Panc1 (cell line): ENCODE data around the gene TRH. TPM values are rescaled to one million over a fixed set of nuclear protein-coding genes. Genes with fewer than 3 reads are reported as not detected.

Experiments used
- ATAC-seq: fragments of 200-7000 bp; cut with Tn5 transposase; 2 replicates; pipeline ENCODE4 v1.9.1; 2020; ENCODE audit warnings: mild to moderate bottlenecking, moderate library complexity
- BruUV-seq: library from RNA; stranded (reverse); fragments of 400-500 nt; replicated peaks from 2 replicates; lab custom pipeline; 2021; lab: Mats Ljungman, UMichigan
- CTCF ChIA-PET: fragments of 300-600 bp; sonication (Branson Sonifier 250); formaldehyde crosslinking; loops from one replicate; lab custom pipeline; 2022; ENCODE audit warnings: antibody characterized with exemption; lab: Charles Lee
- POLR2A ChIA-PET: fragments of 300-600 bp; sonication (Branson Sonifier 250); formaldehyde crosslinking; loops from one replicate; lab custom pipeline; 2022; ENCODE audit warnings: antibody characterized with exemption; lab: Charles Lee
- DNase-seq: peaks from one replicate; pipeline ENCODE4 v3.0.0-alpha.2; 2010; ENCODE audit warnings: low read depth, low spot score
- H3K27ac ChIP-seq: 2 replicates; pipeline ENCODE4 v1.5.1; 2011; ENCODE audit warnings: mild to moderate bottlenecking, low read length, inconsistent platforms
- H3K27me3 ChIP-seq: fragments of 200-500 bp; sonication (Bioruptor generic); 2 replicates; pipeline ENCODE4 v1.6.0; 2014; ENCODE audit warnings: low read length, inconsistent platforms; ENCODE audit not compliant: control insufficient read depth, insufficient read depth
- H3K36me3 ChIP-seq: fragments of 200-500 bp; sonication (Bioruptor generic); 2 replicates; pipeline ENCODE4 v1.5.1; 2014; ENCODE audit warnings: inconsistent platforms, mild to moderate bottlenecking, low read length, moderate library complexity; ENCODE audit not compliant: control insufficient read depth, insufficient read depth
- H3K4me1 ChIP-seq: 2 replicates; pipeline ENCODE4 v1.5.1; 2011; ENCODE audit warnings: inconsistent platforms, mild to moderate bottlenecking, low read length, moderate library complexity; ENCODE audit not compliant: control insufficient read depth, insufficient read depth
- H3K4me3 ChIP-seq, 2 experiments: 2 replicates each; pipeline ENCODE4 v1.5.1; 2011 to 2012; ENCODE audit warnings: low read depth in 2 of 2, low read length in 2 of 2, mild to moderate bottlenecking in 2 of 2, inconsistent platforms in 1 of 2, moderate library complexity in 1 of 2
- H3K9me3 ChIP-seq: fragments of 200-500 bp; sonication (Bioruptor generic); 2 replicates; pipeline ENCODE4 v1.5.1; 2014; ENCODE audit warnings: low read depth, mild to moderate bottlenecking, inconsistent platforms, low read length, moderate library complexity; ENCODE audit not compliant: control insufficient read depth, insufficient read depth
- POLR2AphosphoS5 ChIP-seq: IDR thresholded peaks from 2 replicates; pipeline ENCODE4 v1.6.1; 2012; ENCODE audit warnings: mild to moderate bottlenecking, low read depth, low read length, moderate library complexity
- SIN3A ChIP-seq: IDR thresholded peaks from 2 replicates; pipeline ENCODE4 v1.6.1; 2012; ENCODE audit warnings: low read depth, mild to moderate bottlenecking, low read length, moderate library complexity, borderline replicate concordance; ENCODE audit not compliant: insufficient read depth
- TCF7L2 ChIP-seq: IDR thresholded peaks from 2 replicates; pipeline ENCODE4 v1.6.1; 2011; ENCODE audit warnings: mild to moderate bottlenecking, low read depth, low read length, inconsistent platforms
- in situ Hi-C: cut with HindIII; loops from 2 replicates; pipeline ENCODE4 v1.10.0; 2016; ENCODE audit warnings: low sequenced_read_pairs, low pct_unique_long_range_greater_than_20kb
- intact Hi-C: fragments of 100-400 bp; cut with micrococcal nuclease; formaldehyde crosslinking; loops from one replicate; pipeline ENCODE4 v1.10.0; 2022; ENCODE audit not compliant: unreplicated experiment
- total RNA-seq: library from RNA; stranded (reverse); gene quantifications from one replicate; pipeline ENCODE4 v1.2.1, GENCODE V29; 2021; ENCODE audit not compliant: unreplicated experiment
- TF ChIP-seq, protein P1 (sequence below), 2 experiments: IDR thresholded peaks; 2 replicates each; pipeline ENCODE4 v1.6.1; 2011 to 2012; ENCODE audit warnings: low read depth in 2 of 2, control low read depth in 1 of 2, low read length in 1 of 2, mild to moderate bottlenecking in 1 of 2, moderate library complexity in 1 of 2; ENCODE audit not compliant: insufficient read depth in 1 of 2
- TF ChIP-seq, protein P2 (sequence below): fragments of 450-650 bp; IDR thresholded peaks from 2 replicates; pipeline ENCODE4 v1.5.1; 2017; ENCODE audit warnings: mild to moderate bottlenecking

TRH gene
- total RNA-seq, 1 experiment from 2014 or later: not detected

DNA sequence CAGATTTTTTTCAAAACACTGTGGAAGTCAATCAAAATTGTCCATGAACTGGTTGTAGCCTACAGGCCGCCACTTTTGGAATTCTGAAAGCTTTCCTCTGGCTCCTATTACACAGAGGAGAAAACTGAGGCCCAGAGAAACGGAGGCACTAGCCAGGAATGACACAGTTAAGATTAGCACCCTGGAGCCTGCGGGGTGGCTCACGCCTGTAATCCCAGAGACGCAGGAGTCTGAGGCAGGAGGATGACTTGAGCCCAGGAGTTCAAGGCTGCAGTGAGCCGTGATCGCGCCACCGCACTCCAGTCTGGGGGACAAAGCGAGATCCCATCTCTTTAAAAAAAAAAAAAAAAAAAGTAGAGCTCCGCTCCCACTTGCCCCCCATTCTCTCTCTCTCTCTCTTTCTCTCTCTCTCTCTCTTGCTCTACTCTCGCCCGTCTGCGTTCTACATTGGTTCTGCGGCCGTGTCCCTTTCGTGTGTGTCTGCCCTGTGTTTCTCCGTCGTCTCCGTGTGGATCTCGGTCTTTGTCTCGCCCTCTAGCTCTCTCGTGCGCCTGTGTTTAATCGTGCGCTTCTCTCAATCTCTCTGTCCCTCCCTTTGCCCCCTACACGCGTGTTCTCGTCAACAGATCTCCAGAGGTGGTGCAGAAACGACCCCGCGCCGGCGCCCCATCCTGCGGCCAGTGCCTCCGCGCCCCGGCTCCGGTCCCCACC, 512 bp upstream of the TRH start:
- no peak overlapping the region for H3K27ac ChIP-seq
- in situ Hi-C loops: no loop called here
- intact Hi-C loops: no loop called here
- ATAC-seq (no peak), DNase-seq (no peak)
- POLR2A ChIA-PET: no interaction called here
- BruUV-seq: no TSS peak
- 0 out of 2 replicates have a peak, but pooled peaks cover 3% of the 10 kb centered on the region for H3K27me3 ChIP-seq
- H3K4me1 ChIP-seq: no peaks in the 10 kb centered on the region
- no peaks in the 10 kb centered on the region for H3K9me3 ChIP-seq
- TF ChIP-seq, protein P1, sequence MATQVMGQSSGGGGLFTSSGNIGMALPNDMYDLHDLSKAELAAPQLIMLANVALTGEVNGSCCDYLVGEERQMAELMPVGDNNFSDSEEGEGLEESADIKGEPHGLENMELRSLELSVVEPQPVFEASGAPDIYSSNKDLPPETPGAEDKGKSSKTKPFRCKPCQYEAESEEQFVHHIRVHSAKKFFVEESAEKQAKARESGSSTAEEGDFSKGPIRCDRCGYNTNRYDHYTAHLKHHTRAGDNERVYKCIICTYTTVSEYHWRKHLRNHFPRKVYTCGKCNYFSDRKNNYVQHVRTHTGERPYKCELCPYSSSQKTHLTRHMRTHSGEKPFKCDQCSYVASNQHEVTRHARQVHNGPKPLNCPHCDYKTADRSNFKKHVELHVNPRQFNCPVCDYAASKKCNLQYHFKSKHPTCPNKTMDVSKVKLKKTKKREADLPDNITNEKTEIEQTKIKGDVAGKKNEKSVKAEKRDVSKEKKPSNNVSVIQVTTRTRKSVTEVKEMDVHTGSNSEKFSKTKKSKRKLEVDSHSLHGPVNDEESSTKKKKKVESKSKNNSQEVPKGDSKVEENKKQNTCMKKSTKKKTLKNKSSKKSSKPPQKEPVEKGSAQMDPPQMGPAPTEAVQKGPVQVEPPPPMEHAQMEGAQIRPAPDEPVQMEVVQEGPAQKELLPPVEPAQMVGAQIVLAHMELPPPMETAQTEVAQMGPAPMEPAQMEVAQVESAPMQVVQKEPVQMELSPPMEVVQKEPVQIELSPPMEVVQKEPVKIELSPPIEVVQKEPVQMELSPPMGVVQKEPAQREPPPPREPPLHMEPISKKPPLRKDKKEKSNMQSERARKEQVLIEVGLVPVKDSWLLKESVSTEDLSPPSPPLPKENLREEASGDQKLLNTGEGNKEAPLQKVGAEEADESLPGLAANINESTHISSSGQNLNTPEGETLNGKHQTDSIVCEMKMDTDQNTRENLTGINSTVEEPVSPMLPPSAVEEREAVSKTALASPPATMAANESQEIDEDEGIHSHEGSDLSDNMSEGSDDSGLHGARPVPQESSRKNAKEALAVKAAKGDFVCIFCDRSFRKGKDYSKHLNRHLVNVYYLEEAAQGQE (IDR thresholded peaks at IDR 0.05; ENCODE audit: insufficient read depth in 1 of 2, low read depth in 2 of 2, low read length in 1 of 2): no peak
- TF ChIP-seq, protein P2, sequence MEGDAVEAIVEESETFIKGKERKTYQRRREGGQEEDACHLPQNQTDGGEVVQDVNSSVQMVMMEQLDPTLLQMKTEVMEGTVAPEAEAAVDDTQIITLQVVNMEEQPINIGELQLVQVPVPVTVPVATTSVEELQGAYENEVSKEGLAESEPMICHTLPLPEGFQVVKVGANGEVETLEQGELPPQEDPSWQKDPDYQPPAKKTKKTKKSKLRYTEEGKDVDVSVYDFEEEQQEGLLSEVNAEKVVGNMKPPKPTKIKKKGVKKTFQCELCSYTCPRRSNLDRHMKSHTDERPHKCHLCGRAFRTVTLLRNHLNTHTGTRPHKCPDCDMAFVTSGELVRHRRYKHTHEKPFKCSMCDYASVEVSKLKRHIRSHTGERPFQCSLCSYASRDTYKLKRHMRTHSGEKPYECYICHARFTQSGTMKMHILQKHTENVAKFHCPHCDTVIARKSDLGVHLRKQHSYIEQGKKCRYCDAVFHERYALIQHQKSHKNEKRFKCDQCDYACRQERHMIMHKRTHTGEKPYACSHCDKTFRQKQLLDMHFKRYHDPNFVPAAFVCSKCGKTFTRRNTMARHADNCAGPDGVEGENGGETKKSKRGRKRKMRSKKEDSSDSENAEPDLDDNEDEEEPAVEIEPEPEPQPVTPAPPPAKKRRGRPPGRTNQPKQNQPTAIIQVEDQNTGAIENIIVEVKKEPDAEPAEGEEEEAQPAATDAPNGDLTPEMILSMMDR: no peak
- no peak for TF ChIP-seq POLR2AphosphoS5
- no peak for TF ChIP-seq TCF7L2
- no peak for TF ChIP-seq SIN3A
- H3K4me3 ChIP-seq: no peak overlapping the region
- CTCF ChIA-PET: interaction anchor here (0.6 to 0.7 kb wide), 3 partner anchors 10 to 30 kb away, joined by 3 to 4 read pairs (median 4); no protein-coding TSS in a partner anchor
- no peaks in the 10 kb centered on the region for H3K36me3 ChIP-seq

DNA sequence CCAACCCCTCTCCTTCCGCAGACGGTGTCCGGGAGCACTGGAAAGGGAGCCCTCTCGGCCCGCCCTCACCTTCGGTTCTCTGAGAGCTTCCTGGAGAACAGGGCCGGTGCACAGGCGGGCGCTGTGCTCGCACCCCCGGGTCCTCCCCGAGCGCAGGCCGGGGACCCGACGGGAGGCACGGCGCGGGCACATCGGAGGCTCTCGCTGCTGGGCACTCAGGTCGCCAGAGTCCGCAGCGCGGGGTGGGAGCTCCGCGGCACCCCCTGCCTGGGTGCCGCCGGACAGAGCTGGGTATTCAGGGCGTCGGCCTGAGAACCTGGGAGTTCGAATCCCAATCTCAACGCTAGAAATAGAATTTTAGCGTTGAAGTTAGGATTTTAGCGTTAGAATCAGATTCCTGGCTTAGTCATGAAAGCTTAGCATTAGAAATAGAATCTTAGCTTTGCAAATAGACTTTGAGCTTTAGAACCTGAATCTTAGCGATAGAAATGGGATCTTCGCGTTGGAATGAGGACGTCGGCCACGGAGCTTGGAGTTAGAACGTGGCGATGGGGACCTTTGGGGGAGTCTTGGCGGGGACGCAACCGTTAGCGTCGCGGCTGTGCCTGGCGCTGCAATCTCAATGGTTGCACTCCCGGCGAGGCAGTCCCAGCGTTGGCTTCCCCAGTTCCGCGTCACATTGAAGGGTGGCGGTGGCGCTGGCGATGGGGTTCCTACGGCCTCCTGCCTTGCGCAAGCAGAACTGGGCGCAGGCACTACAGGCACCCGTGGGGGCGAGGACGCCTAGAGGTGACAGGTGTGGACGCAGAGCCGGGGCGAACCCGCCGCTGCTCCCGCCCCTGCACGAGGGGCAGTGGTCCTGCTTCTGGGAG, 549 bp downstream of the TRH start:
- CTCF ChIA-PET: interaction anchor here (0.6 to 0.8 kb wide), 2 partner anchors 18 to 31 kb away, joined by 3 to 4 read pairs; no protein-coding TSS in a partner anchor
- no peak overlapping the region for H3K4me3 ChIP-seq
- intact Hi-C loops: no loop called here

More for the DNA sequence above, 549 bp downstream of the TRH start:
- DNase-seq (no peak), ATAC-seq (no peak)
- H3K27me3 ChIP-seq: 0 out of 2 replicates have a peak, but pooled peaks cover 3% of the 10 kb centered on the region
- POLR2A ChIA-PET: no interaction called here
- BruUV-seq: no TSS peak
- in situ Hi-C loops: no loop called here
- H3K36me3 ChIP-seq: no peaks in the 10 kb centered on the region
- no peaks in the 10 kb centered on the region for H3K9me3 ChIP-seq
- TF ChIP-seq POLR2AphosphoS5: no peak
- no peak for TF ChIP-seq SIN3A
- TF ChIP-seq, protein P2: no peak
- TF ChIP-seq TCF7L2: no peak
- H3K4me1 ChIP-seq: no peaks in the 10 kb centered on the region
- H3K27ac ChIP-seq: no peak overlapping the region
